Hepatocyte (in vitro differentiated cells): ENCODE data around the gene DNAJA3.

Experiments
- CTCF ChIP-seq: fragments of 200-600 bp; sonication (generic); IDR thresholded peaks from 2 replicates; pipeline ENCODE4 v1.5.1; 2016; ENCODE audit warnings: antibody characterized with exemption, mild to moderate bottlenecking; ENCODE audit not compliant: poor library complexity
- EZH2 ChIP-seq: fragments of 200-600 bp; sonication (generic); IDR thresholded peaks from 2 replicates; pipeline ENCODE4 v1.6.1; 2016; ENCODE audit warnings: antibody characterized with exemption, mild to moderate bottlenecking, borderline replicate concordance

GRCh38 chr16:4384509-4384942, 41.1 kb upstream of the DNAJA3 start:
- TF ChIP-seq CTCF = no peak
- TF ChIP-seq EZH2 = no peak
